DND-41 (cell line): ENCODE measurements around the gene GFY.

Experiments used
- EZH2 ChIP-seq: IDR thresholded peaks from 3 replicates; pipeline ENCODE4 v1.6.1; 2012; ENCODE audit warnings: borderline replicate concordance, low read depth, mild to moderate bottlenecking, moderate library complexity, low read length, inconsistent platforms; ENCODE audit not compliant: severe bottlenecking
- TF ChIP-seq, protein P1 (sequence below): IDR thresholded peaks from 2 replicates; pipeline ENCODE4 v1.5.1; 2012; ENCODE audit warnings: borderline replicate concordance, low read length, moderate library complexity, mild to moderate bottlenecking; ENCODE audit not compliant: poor library complexity, severe bottlenecking; ENCODE audit errors: extremely low read depth

DNA sequence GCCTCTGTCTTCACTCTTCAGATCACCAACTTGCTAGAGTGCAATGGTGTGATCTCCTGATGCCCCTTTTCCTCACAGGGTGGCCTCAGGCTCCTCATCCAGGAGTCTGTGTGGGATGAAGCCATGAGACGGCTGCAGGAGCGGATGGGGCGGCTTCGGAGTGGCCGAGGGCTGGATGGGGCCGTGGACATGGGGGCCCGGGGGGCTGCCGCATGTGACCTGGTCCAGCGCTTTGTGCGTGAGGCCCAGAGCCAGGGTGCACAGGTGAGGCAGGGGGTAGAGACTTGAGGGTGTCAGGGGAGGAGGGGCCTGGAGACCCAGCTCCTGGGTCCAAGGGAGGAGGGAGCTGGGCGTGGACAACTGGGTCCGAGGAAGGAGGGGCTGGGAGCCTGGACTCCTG is 37.3 kb downstream of the GFY start:
- TF ChIP-seq, protein P1, sequence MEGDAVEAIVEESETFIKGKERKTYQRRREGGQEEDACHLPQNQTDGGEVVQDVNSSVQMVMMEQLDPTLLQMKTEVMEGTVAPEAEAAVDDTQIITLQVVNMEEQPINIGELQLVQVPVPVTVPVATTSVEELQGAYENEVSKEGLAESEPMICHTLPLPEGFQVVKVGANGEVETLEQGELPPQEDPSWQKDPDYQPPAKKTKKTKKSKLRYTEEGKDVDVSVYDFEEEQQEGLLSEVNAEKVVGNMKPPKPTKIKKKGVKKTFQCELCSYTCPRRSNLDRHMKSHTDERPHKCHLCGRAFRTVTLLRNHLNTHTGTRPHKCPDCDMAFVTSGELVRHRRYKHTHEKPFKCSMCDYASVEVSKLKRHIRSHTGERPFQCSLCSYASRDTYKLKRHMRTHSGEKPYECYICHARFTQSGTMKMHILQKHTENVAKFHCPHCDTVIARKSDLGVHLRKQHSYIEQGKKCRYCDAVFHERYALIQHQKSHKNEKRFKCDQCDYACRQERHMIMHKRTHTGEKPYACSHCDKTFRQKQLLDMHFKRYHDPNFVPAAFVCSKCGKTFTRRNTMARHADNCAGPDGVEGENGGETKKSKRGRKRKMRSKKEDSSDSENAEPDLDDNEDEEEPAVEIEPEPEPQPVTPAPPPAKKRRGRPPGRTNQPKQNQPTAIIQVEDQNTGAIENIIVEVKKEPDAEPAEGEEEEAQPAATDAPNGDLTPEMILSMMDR = no peak
- TF ChIP-seq EZH2 = no peak
